T-cell (primary cell): Measurements from ENCODE around the gene ITIH6. TPM values are rescaled to one million over a fixed set of nuclear protein-coding genes. Genes with fewer than 3 reads are reported as not detected.
A peak's percentile ranks its signal among the peaks of the same experiment; 100 is the strongest.
"Not testable (repeated sequence)": the region's sequence is repeated elsewhere in the genome, so short reads cannot be mapped to it uniquely, and the experiment has no call there.

ENCODE experiments used
- ATAC-seq, 4 experiments: fragments of 200-7000 bp in 3 of 4; fragments of 150-1000 bp in 1 of 4; cut with Tn5 transposase; replicated peaks in 1 of 4; 1 replicate in 3 of 4; 2 replicates in 1 of 4; pipeline ENCODE4 v1.10.0; 2021; ENCODE audit warnings: moderate library complexity in 3 of 4, mild to moderate bottlenecking in 2 of 4, moderate number of reproducible peaks in 1 of 4
- CTCF ChIA-PET, 2 donors: fragments of 300-600 bp; sonication (Branson Sonifier 250); formaldehyde crosslinking; loops; one replicate each; lab custom pipeline; 2022; ENCODE audit warnings: antibody characterized with exemption in 2 of 2; lab: Charles Lee
- POLR2A ChIA-PET, 2 donors: fragments of 300-600 bp; sonication (Branson Sonifier 250); formaldehyde crosslinking; loops; one replicate each; lab custom pipeline; 2022; ENCODE audit warnings: antibody characterized with exemption in 2 of 2; lab: Charles Lee
- DNase-seq, 35 experiments: peaks; one replicate each; pipeline versions ENCODE4 v3.0.0 to v3.0.0-alpha.2; 2013 to 2023
- H3K27ac ChIP-seq: one replicate; pipeline ENCODE4 v1.5.1; 2013; ENCODE audit warnings: low read length
- H3K27me3 ChIP-seq, 2 experiments: replicated peaks in 1 of 2; 1 replicate in 1 of 2; 2 replicates in 1 of 2; pipeline versions ENCODE4 v1.6.1 to v1.7.0; 2013; ENCODE audit warnings: low read length in 1 of 2, mixed read lengths in 1 of 2; ENCODE audit not compliant: control insufficient read depth in 2 of 2, insufficient read depth in 2 of 2; ENCODE audit errors: extremely low read depth in 1 of 2
- H3K36me3 ChIP-seq, 2 donors: 1 replicate in 1 of 2; 2 replicates in 1 of 2; pipeline versions ENCODE4 v1.6.1 to v1.7.0; 2013; ENCODE audit warnings: low read length in 1 of 2; ENCODE audit not compliant: control insufficient read depth in 2 of 2, insufficient read depth in 1 of 2; ENCODE audit errors: extremely low read depth in 1 of 2
- H3K4me1 ChIP-seq, 2 experiments: 1 replicate in 1 of 2; 2 replicates in 1 of 2; pipeline versions ENCODE4 v1.6.1 to v1.7.0; 2013; ENCODE audit warnings: low read length in 2 of 2, mixed read lengths in 1 of 2; ENCODE audit not compliant: insufficient read depth in 2 of 2, control insufficient read depth in 1 of 2; ENCODE audit errors: extremely low read depth in 1 of 2
- H3K4me3 ChIP-seq, 2 donors: 1 replicate in 1 of 2; 2 replicates in 1 of 2; pipeline versions ENCODE4 v1.5.1 to v1.7.0; 2013; ENCODE audit warnings: mild to moderate bottlenecking in 2 of 2, low read length in 1 of 2, moderate library complexity in 1 of 2; ENCODE audit not compliant: control insufficient read depth in 1 of 2; ENCODE audit errors: extremely low read depth in 1 of 2
- H3K9me3 ChIP-seq: 2 replicates; pipeline ENCODE4 v1.7.0; 2013
- H3K27ac Mint-ChIP-seq, 2 donors: one replicate each; pipeline ENCODE4 v1.8.0; 2020 to 2021; ENCODE audit warnings: mild to moderate bottlenecking in 2 of 2, mixed read lengths in 2 of 2
- H3K27me3 Mint-ChIP-seq, 2 donors: one replicate each; pipeline ENCODE4 v1.8.0; 2021 to 2022; ENCODE audit warnings: mixed read lengths in 2 of 2
- H3K36me3 Mint-ChIP-seq: one replicate; pipeline ENCODE4 v1.8.0; 2021; ENCODE audit warnings: mixed read lengths
- H3K4me1 Mint-ChIP-seq, 3 donors: one replicate each; pipeline ENCODE4 v1.8.0; 2020 to 2022; ENCODE audit warnings: mixed read lengths in 3 of 3, mild to moderate bottlenecking in 1 of 3
- H3K4me3 Mint-ChIP-seq, 3 donors: one replicate each; pipeline ENCODE4 v1.8.0; 2020 to 2022; ENCODE audit warnings: mild to moderate bottlenecking in 3 of 3, mixed read lengths in 3 of 3, moderate library complexity in 3 of 3
- H3K9me3 Mint-ChIP-seq, 3 donors: one replicate each; pipeline ENCODE4 v1.8.0; 2020 to 2022; ENCODE audit warnings: mixed read lengths in 3 of 3
- WGBS: methylation state at CpG from one replicate; pipeline ENCODE4 v1.1.5; 2013; ENCODE audit warnings: missing lambda C conversion rate; ENCODE audit not compliant: insufficient coverage; 5-methylcytosine and 5-hydroxymethylcytosine counted together
- total RNA-seq, 35 experiments: library from RNA in 6 of 35; stranded (reverse) in 6 of 35; fragments of 120-200 nt in 1 of 35; gene quantifications; one replicate each; pipeline versions ENCODE4 v1.2.1 to v1.2.4 and lab custom pipeline; 2013 to 2026

The ITIH6 gene
- total RNA-seq, 5 donors from 2014 or later (not counting 1 experiment from before 2014, with no cell fraction given) = not detected

GRCh38 chrX:54794028-54794427 lies 4.0 kb downstream of the ITIH6 start:
- 40% methylated on average over 1 of the region's 1 CpG for WGBS

GRCh38 chrX:54789405-54789804 lies 8.7 kb downstream of the ITIH6 start:
- H3K36me3 Mint-ChIP-seq, H3K27ac Mint-ChIP-seq, H3K9me3 ChIP-seq, H3K9me3 Mint-ChIP-seq, DNase-seq, H3K4me3 Mint-ChIP-seq, CTCF ChIA-PET, H3K27me3 ChIP-seq, H3K4me3 ChIP-seq, H3K27ac ChIP-seq, H3K4me1 ChIP-seq, H3K36me3 ChIP-seq, POLR2A ChIA-PET, ATAC-seq, H3K4me1 Mint-ChIP-seq: not testable (repeated sequence)
- peaks cover 0 to 22% of the 10 kb centered on the region in 2 donors for H3K27me3 Mint-ChIP-seq
- no CpG with 5 or more reads among the region's 5 CpGs for WGBS

More at GRCh38 chrX:54794028-54794427, 4.0 kb downstream of the ITIH6 start:
- H3K27me3 ChIP-seq = peaks cover 0 to 3% of the 10 kb centered on the region in 2 experiments
- DNase-seq (no peak), ATAC-seq (no peak)
- Mint-ChIP-seq H3K9me3 (no peaks in the 10 kb centered on the region), H3K27me3 (peaks cover 0 to 23% of the 10 kb centered on the region in 2 donors), H3K4me3 (no peak overlapping the region), H3K36me3 (no peaks in the 10 kb centered on the region), H3K4me1 (no peaks in the 10 kb centered on the region), H3K27ac (no peak overlapping the region)
- ChIA-PET POLR2A (no interaction called here), CTCF (no interaction called here)
- H3K4me3 ChIP-seq = no peak overlapping the region
- no peaks in the 10 kb centered on the region for H3K36me3 ChIP-seq
- H3K27ac ChIP-seq = no peak overlapping the region
- no peaks in the 10 kb centered on the region for H3K4me1 ChIP-seq
- H3K9me3 ChIP-seq = no peaks in the 10 kb centered on the region

GRCh38 chrX:54788446-54788845 lies 9.6 kb downstream of the ITIH6 start:
- H3K4me3 Mint-ChIP-seq = no peak overlapping the region
- peaks cover 0 to 8% (median 0%) of the 10 kb centered on the region in 3 donors for H3K4me1 Mint-ChIP-seq
- peaks cover 0 to 18% of the 10 kb centered on the region in 2 donors for H3K27me3 Mint-ChIP-seq
- Histone ChIP-seq H3K36me3 (no peaks in the 10 kb centered on the region), H3K4me1 (no peaks in the 10 kb centered on the region), H3K9me3 (no peaks in the 10 kb centered on the region), H3K27me3 (peaks cover 0 to 3% of the 10 kb centered on the region in 2 experiments), H3K27ac (no peak overlapping the region), H3K4me3 (no peak overlapping the region)
- no peak overlapping the region for H3K27ac Mint-ChIP-seq
- ChIA-PET POLR2A (no interaction called here), CTCF (no interaction called here)
- ATAC-seq = no peak
- no peaks in the 10 kb centered on the region for H3K9me3 Mint-ChIP-seq
- no CpG with 5 or more reads among the region's 9 CpGs for WGBS
- H3K36me3 Mint-ChIP-seq = no peaks in the 10 kb centered on the region
- no peak for DNase-seq

GRCh38 chrX:54786967-54787366 lies 11.1 kb downstream of the ITIH6 start:
- Mint-ChIP-seq H3K4me1 (peaks cover 0 to 8% (median 0%) of the 10 kb centered on the region in 3 donors), H3K27me3 (peaks cover 0 to 15% of the 10 kb centered on the region in 2 donors), H3K9me3 (no peaks in the 10 kb centered on the region), H3K27ac (no peak overlapping the region), H3K36me3 (no peaks in the 10 kb centered on the region), H3K4me3 (no peak overlapping the region)
- ChIA-PET POLR2A (interaction anchor here in 1 of 2 donors (0.6 kb wide), 1 partner anchor 148 kb away, joined by 3 read pairs; no protein-coding TSS in a partner anchor), CTCF (interaction anchor here (0.7 to 1.0 kb wide), 2 partner anchors 148 to 390 kb away, joined by 5 to 7 read pairs; no protein-coding TSS in a partner anchor)
- WGBS = no CpG with 5 or more reads among the region's 2 CpGs
- Histone ChIP-seq H3K27me3 (peaks cover 0 to 3% of the 10 kb centered on the region in 2 experiments), H3K9me3 (no peaks in the 10 kb centered on the region), H3K36me3 (no peaks in the 10 kb centered on the region), H3K4me3 (no peak overlapping the region), H3K4me1 (no peaks in the 10 kb centered on the region), H3K27ac (no peak overlapping the region)
- peak in 24 of 35 experiments; percentile 2 to 49 (median 28) for DNase-seq
- peak in 3 of 4 experiments; percentile 72 to 78 (median 74) for ATAC-seq

GRCh38 chrX:54785901-54786300 lies 12.2 kb downstream of the ITIH6 start:
- Histone ChIP-seq H3K4me1 (no peaks in the 10 kb centered on the region), H3K27ac (no peak overlapping the region), H3K4me3 (no peak overlapping the region), H3K36me3 (no peaks in the 10 kb centered on the region), H3K27me3 (peaks cover 0 to 3% of the 10 kb centered on the region in 2 experiments), H3K9me3 (no peaks in the 10 kb centered on the region)
- peak in 1 of 35 experiments; percentile 7 for DNase-seq
- WGBS = 71% methylated on average over 1 of the region's 4 CpGs
- Mint-ChIP-seq H3K9me3 (no peaks in the 10 kb centered on the region), H3K27me3 (peaks cover 0 to 11% of the 10 kb centered on the region in 2 donors), H3K36me3 (no peaks in the 10 kb centered on the region), H3K4me3 (no peak overlapping the region), H3K4me1 (peaks cover 0 to 8% (median 0%) of the 10 kb centered on the region in 3 donors), H3K27ac (no peak overlapping the region)
- POLR2A ChIA-PET = no interaction called here
- no peak for ATAC-seq
- CTCF ChIA-PET = no interaction called here

- peaks cover 0 to under 1% (median under 1%) of the 10 kb centered on the region in 3 donors for H3K9me3 Mint-ChIP-seq
- Histone ChIP-seq H3K9me3 (no peaks in the 10 kb centered on the region), H3K4me1 (peaks cover 3 to 16% of the 10 kb centered on the region in 2 experiments), H3K27me3 (no peaks in the 10 kb centered on the region), H3K4me3 (no peak overlapping the region), H3K36me3 (no peaks in the 10 kb centered on the region), H3K27ac (no peak overlapping the region)
- POLR2A ChIA-PET = no interaction called here
- H3K4me3 Mint-ChIP-seq = no peak overlapping the region
- WGBS = 53% methylated on average over 3 of the region's 6 CpGs
- DNase-seq (peak in 1 of 35 experiments; percentile 11), ATAC-seq (peak in 2 of 4 experiments; percentile 38 to 71)
- H3K27ac Mint-ChIP-seq = peak overlapping the region; percentile 43 to 56
- peaks cover 0 to 28% of the 10 kb centered on the region in 2 donors for H3K27me3 Mint-ChIP-seq
- CTCF ChIA-PET = no interaction called here
- no peaks in the 10 kb centered on the region for H3K36me3 Mint-ChIP-seq
- peaks cover 10 to 13% (median 10%) of the 10 kb centered on the region in 3 donors for H3K4me1 Mint-ChIP-seq
Measured at GRCh38 chrX:54776987-54777672, 20.9 kb downstream of the ITIH6 start.
